Glutamatergic neuron (in vitro differentiated cells): ENCODE measurements around the gene ROR1. TPM values are rescaled to one million over a fixed set of nuclear protein-coding genes. Genes with fewer than 3 reads are reported as not detected.

Experiments
- DNase-seq: peaks from one replicate; pipeline ENCODE4 v3.0.0; 2022
- H3K27ac Mint-ChIP-seq: one replicate; pipeline ENCODE4 v1.8.0; 2020; ENCODE audit warnings: mild to moderate bottlenecking, mixed read lengths, inconsistent platforms; ENCODE audit not compliant: unreplicated experiment
- H3K27me3 Mint-ChIP-seq: one replicate; pipeline ENCODE4 v1.8.0; 2020; ENCODE audit warnings: mild to moderate bottlenecking, moderate library complexity, mixed read lengths, inconsistent platforms; ENCODE audit not compliant: unreplicated experiment
- H3K36me3 Mint-ChIP-seq: one replicate; pipeline ENCODE4 v1.8.0; 2020; ENCODE audit warnings: mild to moderate bottlenecking, mixed read lengths, inconsistent platforms; ENCODE audit not compliant: unreplicated experiment
- H3K4me1 Mint-ChIP-seq: one replicate; pipeline ENCODE4 v1.8.0; 2020; ENCODE audit warnings: mild to moderate bottlenecking, low read depth, mixed read lengths, inconsistent platforms; ENCODE audit not compliant: unreplicated experiment
- H3K4me3 Mint-ChIP-seq: one replicate; pipeline ENCODE4 v1.8.0; 2020; ENCODE audit warnings: mild to moderate bottlenecking, mixed read lengths, inconsistent platforms; ENCODE audit not compliant: unreplicated experiment
- H3K9me3 Mint-ChIP-seq: one replicate; pipeline ENCODE4 v1.8.0; 2020; ENCODE audit warnings: mild to moderate bottlenecking, moderate library complexity, mixed read lengths, inconsistent platforms; ENCODE audit not compliant: unreplicated experiment
- CTCF ChIP-seq: fragments of 200-600 bp; sonication (generic); IDR thresholded peaks from one replicate; pipeline ENCODE4 v1.5.0; 2021; ENCODE audit not compliant: partially characterized antibody, unreplicated experiment
- total RNA-seq: library from RNA; stranded (reverse); fragmentation: NEBNext Ultra II Directional; extraction: Animal tissue kit (Norgen Biotek cat#: 25700); gene quantifications from one replicate; pipeline ENCODE4 v1.2.1, GENCODE V29; 2021; ENCODE audit not compliant: unreplicated experiment

The ROR1 gene
- total RNA-seq, 1 donor from 2014 or later: 11.3 TPM

- no peaks in the 10 kb centered on the region for H3K27me3 Mint-ChIP-seq
- no peaks in the 10 kb centered on the region for H3K4me1 Mint-ChIP-seq
- no peak overlapping the region for H3K27ac Mint-ChIP-seq
- no peaks in the 10 kb centered on the region for H3K36me3 Mint-ChIP-seq
- no peak overlapping the region for H3K4me3 Mint-ChIP-seq
- no peaks in the 10 kb centered on the region for H3K9me3 Mint-ChIP-seq
- DNase-seq: no peak
- no peak for TF ChIP-seq CTCF
Measured at GRCh38 chr1:64082459-64082858, 308.6 kb downstream of the ROR1 start.

GRCh38 chr1:64084451-64084850 is 310.6 kb downstream of the ROR1 start:
- TF ChIP-seq CTCF: no peak
- no peaks in the 10 kb centered on the region for H3K36me3 Mint-ChIP-seq
- H3K9me3 Mint-ChIP-seq: no peaks in the 10 kb centered on the region

GRCh38 chr1:64087768-64088167 is 314.0 kb downstream of the ROR1 start:
- TF ChIP-seq CTCF: no peak
- Mint-ChIP-seq H3K36me3 (no peaks in the 10 kb centered on the region), H3K9me3 (no peaks in the 10 kb centered on the region), H3K27ac (no peak overlapping the region), H3K4me1 (no peaks in the 10 kb centered on the region), H3K27me3 (no peaks in the 10 kb centered on the region), H3K4me3 (no peak overlapping the region)
- DNase-seq: no peak

More at GRCh38 chr1:64084451-64084850, 310.6 kb downstream of the ROR1 start:
- Mint-ChIP-seq H3K27me3 (no peaks in the 10 kb centered on the region), H3K4me3 (no peak overlapping the region), H3K27ac (no peak overlapping the region), H3K4me1 (no peaks in the 10 kb centered on the region)
- no peak for DNase-seq

GRCh38 chr1:64090436-64090835 is 316.6 kb downstream of the ROR1 start:
- no peak overlapping the region for H3K27ac Mint-ChIP-seq
- no peaks in the 10 kb centered on the region for H3K9me3 Mint-ChIP-seq

More at GRCh38 chr1:64090436-64090835, 316.6 kb downstream of the ROR1 start:
- Mint-ChIP-seq H3K36me3 (no peaks in the 10 kb centered on the region), H3K4me1 (peaks cover 3% of the 10 kb centered on the region), H3K27me3 (no peaks in the 10 kb centered on the region), H3K4me3 (no peak overlapping the region)
- no peak for TF ChIP-seq CTCF
- no peak for DNase-seq
